ENCODE results near the gene TRPM3.

- TF ChIP-seq CTCF (IDR thresholded peaks at IDR 0.05; ENCODE audit: low read depth, low read length): no peak
- no peak for TF ChIP-seq MAX (IDR thresholded peaks at IDR 0.05; ENCODE audit: low read depth, low read length)
These were observed 298.1 kb downstream of the TRPM3 start for GRCh38 chr9:70823284-70823683.
